SU-DHL-6 (cell line): Measurements from ENCODE around the gene UBTD2.

ENCODE experiments used
- H2AFZ ChIP-seq: fragments of 200-600 bp; sonication (generic); 2 replicates; pipeline ENCODE4 v1.6.1; 2014; ENCODE audit warnings: low read depth, mild to moderate bottlenecking, moderate library complexity, mixed read lengths, antibody characterized with exemption, low read length; ENCODE audit not compliant: severe bottlenecking
- H3F3A ChIP-seq: fragments of 200-600 bp; shearing (Covaris generic); 2 replicates; pipeline ENCODE4 v1.6.0; 2016; ENCODE audit warnings: antibody characterized with exemption, mild to moderate bottlenecking; ENCODE audit not compliant: insufficient read depth
- H3K27ac ChIP-seq: fragments of 200-600 bp; sonication (generic); 2 replicates; pipeline ENCODE4 v1.5.1; 2016; ENCODE audit warnings: low read depth, mild to moderate bottlenecking, low read length, moderate library complexity, mixed read lengths
- H3K27me3 ChIP-seq: fragments of 200-600 bp; sonication (generic), shearing (Covaris generic); 2 replicates; pipeline ENCODE4 v1.6.0; 2014; ENCODE audit warnings: mild to moderate bottlenecking, low read length
- H3K36me3 ChIP-seq: fragments of 200-600 bp; sonication (generic); 2 replicates; pipeline ENCODE4 v1.6.1; 2014; ENCODE audit warnings: mild to moderate bottlenecking, low read length, mixed read lengths
- H3K4me2 ChIP-seq: fragments of 300-600, 200-600 bp; shearing (Covaris generic), sonication (generic); 2 replicates; pipeline ENCODE4 v1.6.0; 2014; ENCODE audit warnings: low read length, low read depth, mild to moderate bottlenecking; ENCODE audit not compliant: poor library complexity, severe bottlenecking
- H3K4me3 ChIP-seq: fragments of 200-600 bp; sonication (generic); 2 replicates; pipeline ENCODE4 v1.5.1; 2014; ENCODE audit warnings: antibody characterized with exemption, low read length, mild to moderate bottlenecking, mixed read lengths; ENCODE audit not compliant: insufficient read depth, poor library complexity, severe bottlenecking
- H3K79me2 ChIP-seq: fragments of 200-600 bp; sonication (generic); 2 replicates; pipeline ENCODE4 v1.6.1; 2014; ENCODE audit warnings: mild to moderate bottlenecking, low read length, moderate library complexity; ENCODE audit not compliant: insufficient read depth
- H3K9ac ChIP-seq: fragments of 200-600 bp; sonication (generic); 2 replicates; pipeline ENCODE4 v1.7.0; 2014; ENCODE audit warnings: mild to moderate bottlenecking, low read length
- H3K9me2 ChIP-seq: fragments of 200-600 bp; sonication (generic); replicated peaks from 2 replicates; pipeline ENCODE4 v1.6.1; 2014; ENCODE audit warnings: low read length; ENCODE audit not compliant: insufficient read depth
- H3K9me3 ChIP-seq: fragments of 200-600 bp; sonication (generic); 2 replicates; pipeline ENCODE4 v1.6.1; 2014; ENCODE audit warnings: low read length, mixed read lengths; ENCODE audit not compliant: insufficient read depth
- H4K20me1 ChIP-seq: fragments of 200-600 bp; sonication (generic); 2 replicates; pipeline ENCODE4 v1.6.1; 2014; ENCODE audit warnings: low read depth, mild to moderate bottlenecking, antibody characterized with exemption, low read length, moderate library complexity, mixed read lengths
- CTCF ChIP-seq: fragments of 200-600 bp; sonication (generic); IDR thresholded peaks from one replicate; pipeline ENCODE4 v1.5.1; 2017; ENCODE audit warnings: antibody characterized with exemption, mild to moderate bottlenecking, low read length, moderate library complexity; ENCODE audit not compliant: insufficient read depth, poor library complexity, severe bottlenecking
- EZH2phosphoT487 ChIP-seq: fragments of 200-600 bp; sonication (generic), shearing (Covaris generic); conservative IDR thresholded peaks from 2 replicates; pipeline ENCODE4 v1.6.1; 2018; ENCODE audit warnings: mild to moderate bottlenecking, antibody characterized with exemption, low read length, moderate library complexity, mixed read lengths

The UBTD2 gene

GRCh38 chr5:172280317-172280716 is 3.2 kb downstream of the UBTD2 start:
- Histone ChIP-seq H3K9me2 (no peaks in the 10 kb centered on the region), H3K4me2 (no peak overlapping the region), H4K20me1 (0 out of 2 replicates have a peak, but pooled peaks cover 7% of the 10 kb centered on the region), H3K27ac (no peak overlapping the region), H3K79me2 (peaks cover 81% of the 10 kb centered on the region), H3K9me3 (no peaks in the 10 kb centered on the region), H3K9ac (no peak overlapping the region), H3K4me3 (no peak overlapping the region), H3K36me3 (0 out of 2 replicates have a peak, but pooled peaks cover 3% of the 10 kb centered on the region), H3F3A (peaks cover 44% of the 10 kb centered on the region), H3K27me3 (no peaks in the 10 kb centered on the region), H2AFZ (no peak overlapping the region)
- no peak for TF ChIP-seq EZH2phosphoT487
- no peak for TF ChIP-seq CTCF

GRCh38 chr5:172278356-172278755 is 5.2 kb downstream of the UBTD2 start:
- Histone ChIP-seq H3K4me2 (no peak overlapping the region), H3K9ac (no peak overlapping the region), H3K36me3 (0 out of 2 replicates have a peak, but pooled peaks cover 3% of the 10 kb centered on the region), H3K27me3 (no peaks in the 10 kb centered on the region), H2AFZ (no peak overlapping the region), H4K20me1 (0 out of 2 replicates have a peak, but pooled peaks cover 7% of the 10 kb centered on the region), H3K79me2 (peaks cover 96% of the 10 kb centered on the region), H3F3A (peaks cover 37% of the 10 kb centered on the region), H3K9me3 (no peaks in the 10 kb centered on the region), H3K27ac (no peak overlapping the region), H3K4me3 (no peak overlapping the region), H3K9me2 (no peaks in the 10 kb centered on the region)
- no peak for TF ChIP-seq EZH2phosphoT487
- no peak for TF ChIP-seq CTCF

- Histone ChIP-seq H3K4me3 (no peak overlapping the region), H3K79me2 (peaks cover 96% of the 10 kb centered on the region), H3K36me3 (0 out of 2 replicates have a peak, but pooled peaks cover 3% of the 10 kb centered on the region), H3K4me2 (no peak overlapping the region), H3K27me3 (no peaks in the 10 kb centered on the region), H3K9ac (no peak overlapping the region), H3K27ac (peak overlapping the region; percentile 38), H4K20me1 (peaks cover under 1% of the 10 kb centered on the region; the same call in 1 of the 2 replicates), H3F3A (peaks cover 32% of the 10 kb centered on the region), H2AFZ (no peak overlapping the region), H3K9me2 (no peaks in the 10 kb centered on the region), H3K9me3 (no peaks in the 10 kb centered on the region)
- TF ChIP-seq EZH2phosphoT487 = no peak
- TF ChIP-seq CTCF = no peak
Measured at GRCh38 chr5:172276214-172276613, 7.3 kb downstream of the UBTD2 start.
